GM18517 (cell line): ENCODE results near the gene TCN1.
"Not testable (repeated sequence)": the region's sequence is repeated elsewhere in the genome, so short reads cannot be mapped to it uniquely, and the experiment has no call there.

Experiments used
- ATAC-seq: cut with Tn5 transposase; IDR thresholded peaks from one replicate; pipeline ENCODE4 v1.9.1; 2021; ENCODE audit warnings: mild to moderate bottlenecking, moderate library complexity; ENCODE audit not compliant: unreplicated experiment

The TCN1 gene

GRCh38 chr11:59857439-59858434 lies 8.6 kb downstream of the TCN1 start:
- ATAC-seq = no peak

- ATAC-seq = no peak
Observed at GRCh38 chr11:59854871-59855270, 11.4 kb downstream of the TCN1 start.

GRCh38 chr11:59851416-59851815 lies 14.9 kb downstream of the TCN1 start:
- ATAC-seq = not testable (repeated sequence)

- ATAC-seq = not testable (repeated sequence)
Observed at GRCh38 chr11:59849551-59849950, 16.7 kb downstream of the TCN1 start.

- no peak for ATAC-seq
Observed at GRCh38 chr11:59849129-59849528, 17.2 kb downstream of the TCN1 start.

- not testable (repeated sequence) for ATAC-seq
Observed at GRCh38 chr11:59848439-59848838, 17.8 kb downstream of the TCN1 start.

GRCh38 chr11:59847626-59848025 lies 18.7 kb downstream of the TCN1 start:
- ATAC-seq = no peak

GRCh38 chr11:59846556-59846955 lies 19.7 kb downstream of the TCN1 start:
- ATAC-seq = no peak

GRCh38 chr11:59845399-59845798 lies 20.9 kb downstream of the TCN1 start, which contains the start of gene CBLIF:
Gene CBLIF (minus strand): TSS chr11:59845499. CDS start chr11:59845453, 46 bp downstream.
- no peak for ATAC-seq

- ATAC-seq = no peak
Observed at GRCh38 chr11:59842316-59842715, 24.0 kb downstream of the TCN1 start.

GRCh38 chr11:59841514-59841913 lies 24.8 kb downstream of the TCN1 start:
- no peak for ATAC-seq

- ATAC-seq = no peak
Observed at GRCh38 chr11:59839615-59840014, 26.7 kb downstream of the TCN1 start.

GRCh38 chr11:59833602-59834001 lies 32.7 kb downstream of the TCN1 start:
- no peak for ATAC-seq

GRCh38 chr11:59829358-59829757 lies 36.9 kb downstream of the TCN1 start:
- ATAC-seq = no peak

GRCh38 chr11:59822989-59823566 lies 43.2 kb downstream of the TCN1 start:
- ATAC-seq = peak; percentile 83

GRCh38 chr11:59818572-59818971 lies 47.7 kb downstream of the TCN1 start:
- no peak for ATAC-seq

GRCh38 chr11:59816434-59816833 lies 49.9 kb downstream of the TCN1 start:
- ATAC-seq = not testable (repeated sequence)

GRCh38 chr11:59815754-59816153 lies 50.5 kb downstream of the TCN1 start:
- ATAC-seq = no peak

- no peak for ATAC-seq
Observed at GRCh38 chr11:59814021-59814420, 52.3 kb downstream of the TCN1 start.

- no peak for ATAC-seq
Observed at GRCh38 chr11:59813364-59813763, 52.9 kb downstream of the TCN1 start.

- no peak for ATAC-seq
Observed at GRCh38 chr11:59812220-59812619, 54.1 kb downstream of the TCN1 start.

- ATAC-seq = peak; percentile 9
Observed at GRCh38 chr11:59810911-59811259, 55.4 kb downstream of the TCN1 start.
